Transverse colon (tissue), 4 donors: ENCODE data around the gene KRT81.

Experiments used
- POLR2A ChIP-seq: fragments of 450-650 bp; IDR thresholded peaks from one replicate; pipeline ENCODE4 v1.6.1; 2016; ENCODE audit warnings: antibody characterized with exemption, mild to moderate bottlenecking, moderate library complexity
- POLR2AphosphoS5 ChIP-seq, 3 donors: sonication (generic); formaldehyde crosslinking; IDR thresholded peaks; one replicate each; pipeline ENCODE4 v1.6.1; 2016; ENCODE audit warnings: antibody characterized with exemption in 3 of 3
- TF ChIP-seq, protein P1 (sequence below), 5 experiments: fragments of 200-600 bp in 3 of 5; fragments of 450-650 bp in 2 of 5; sonication (generic) in 3 of 5; IDR thresholded peaks; 1 replicate in 2 of 5; 2 replicates in 3 of 5; pipeline ENCODE4 v1.5.1; 2016 to 2017; ENCODE audit warnings: antibody characterized with exemption in 5 of 5, inconsistent platforms in 3 of 5, mild to moderate bottlenecking in 2 of 5, moderate library complexity in 1 of 5

DNA sequence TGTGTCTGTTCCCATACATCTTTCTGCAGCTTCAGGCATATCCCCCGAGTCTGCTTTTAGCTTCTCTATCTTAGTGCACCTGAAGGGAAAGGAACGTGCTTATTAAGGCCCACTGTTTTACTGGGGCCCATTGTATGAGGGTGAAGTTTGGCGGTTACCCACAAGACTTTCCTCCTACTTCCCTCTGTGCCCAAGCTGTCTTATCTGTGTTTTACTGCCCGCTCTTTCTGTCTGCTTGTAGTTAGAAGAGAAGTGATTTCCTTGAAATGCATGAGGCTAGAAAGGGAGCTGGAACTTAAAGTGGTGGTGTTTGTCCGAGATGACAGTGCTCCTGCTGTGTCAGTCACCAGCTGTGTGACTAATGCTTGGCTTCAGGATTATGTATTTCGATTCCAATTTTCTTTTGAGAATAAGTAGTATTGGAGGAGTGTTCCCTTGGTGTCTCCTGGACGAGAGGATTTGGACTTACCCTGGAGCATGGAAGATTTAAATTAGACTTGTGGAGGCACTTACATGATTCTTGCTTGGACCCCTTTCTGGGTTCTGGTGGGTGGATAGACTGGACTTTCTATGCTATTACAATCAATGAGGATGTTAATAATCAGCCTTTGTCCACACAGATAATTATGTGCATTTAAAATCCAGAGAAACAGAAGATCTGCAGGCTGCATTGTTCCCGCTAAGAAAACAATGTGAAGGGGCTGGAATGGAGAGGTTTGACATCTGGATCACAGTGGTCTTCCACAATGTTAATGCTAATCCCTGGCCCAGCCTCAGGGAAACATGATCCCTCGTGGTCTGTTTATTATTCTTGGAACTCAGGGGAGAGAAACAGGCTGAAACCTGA, 30.8 kb downstream of the KRT81 start:
- TF ChIP-seq POLR2A, result no peak
- TF ChIP-seq, protein P1, sequence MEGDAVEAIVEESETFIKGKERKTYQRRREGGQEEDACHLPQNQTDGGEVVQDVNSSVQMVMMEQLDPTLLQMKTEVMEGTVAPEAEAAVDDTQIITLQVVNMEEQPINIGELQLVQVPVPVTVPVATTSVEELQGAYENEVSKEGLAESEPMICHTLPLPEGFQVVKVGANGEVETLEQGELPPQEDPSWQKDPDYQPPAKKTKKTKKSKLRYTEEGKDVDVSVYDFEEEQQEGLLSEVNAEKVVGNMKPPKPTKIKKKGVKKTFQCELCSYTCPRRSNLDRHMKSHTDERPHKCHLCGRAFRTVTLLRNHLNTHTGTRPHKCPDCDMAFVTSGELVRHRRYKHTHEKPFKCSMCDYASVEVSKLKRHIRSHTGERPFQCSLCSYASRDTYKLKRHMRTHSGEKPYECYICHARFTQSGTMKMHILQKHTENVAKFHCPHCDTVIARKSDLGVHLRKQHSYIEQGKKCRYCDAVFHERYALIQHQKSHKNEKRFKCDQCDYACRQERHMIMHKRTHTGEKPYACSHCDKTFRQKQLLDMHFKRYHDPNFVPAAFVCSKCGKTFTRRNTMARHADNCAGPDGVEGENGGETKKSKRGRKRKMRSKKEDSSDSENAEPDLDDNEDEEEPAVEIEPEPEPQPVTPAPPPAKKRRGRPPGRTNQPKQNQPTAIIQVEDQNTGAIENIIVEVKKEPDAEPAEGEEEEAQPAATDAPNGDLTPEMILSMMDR (IDR thresholded peaks at IDR 0.05), result no peak
- TF ChIP-seq POLR2AphosphoS5 (IDR thresholded peaks at IDR 0.05), result no peak
